LNCaP clone FGC (cell line): ENCODE measurements around the gene HELB.

Source experiments
- DNase-seq: peaks from one replicate; pipeline ENCODE4 v3.0.0-alpha.2; 2011; ENCODE audit warnings: low read depth
- H3K4me3 ChIP-seq: 2 replicates; pipeline ENCODE4 v1.5.1; 2011; ENCODE audit warnings: mild to moderate bottlenecking, low read depth, low read length, control low read depth
- CTCF ChIP-seq: IDR thresholded peaks from 2 replicates; pipeline ENCODE4 v1.5.1; 2012; ENCODE audit warnings: mild to moderate bottlenecking; ENCODE audit not compliant: control insufficient read depth, insufficient read depth; ENCODE audit errors: extremely low read depth

The HELB gene

GRCh38 chr12:66352197-66352596 lies 49.9 kb downstream of the HELB start:
- H3K4me3 ChIP-seq = no peak overlapping the region
- DNase-seq = peak; percentile 10
- TF ChIP-seq CTCF = peak; percentile 72

- H3K4me3 ChIP-seq = no peak overlapping the region
- no peak for DNase-seq
- TF ChIP-seq CTCF = no peak
Measured at GRCh38 chr12:66352899-66353298, 50.6 kb downstream of the HELB start.

- no peak for DNase-seq
- no peak for TF ChIP-seq CTCF
- H3K4me3 ChIP-seq = no peak overlapping the region
Measured at GRCh38 chr12:66354291-66354690, 52.0 kb downstream of the HELB start.

- no peak overlapping the region for H3K4me3 ChIP-seq
- DNase-seq = no peak
- TF ChIP-seq CTCF = no peak
Measured at GRCh38 chr12:66359300-66359699, 57.0 kb downstream of the HELB start.

- H3K4me3 ChIP-seq = no peak overlapping the region
- no peak for TF ChIP-seq CTCF
- DNase-seq = no peak
Measured at GRCh38 chr12:66361703-66362102, 59.4 kb downstream of the HELB start.

- TF ChIP-seq CTCF = no peak
- no peak for DNase-seq
- no peak overlapping the region for H3K4me3 ChIP-seq
Measured at GRCh38 chr12:66365718-66366490, 63.6 kb downstream of the HELB start.
